Measurements from ENCODE around the gene MCAM.
A peak's percentile ranks its signal among the peaks of the same experiment; 100 is the strongest.

MCAM gene

GRCh38 chr11:119330237-119330636, 13.3 kb upstream of the MCAM start:
- DNase-seq (ENCODE audit: low read depth) = no peak

- DNase-seq (ENCODE audit: low read depth) = no peak
Measured at GRCh38 chr11:119329320-119329719, 12.4 kb upstream of the MCAM start.

- no peak for DNase-seq (ENCODE audit: low read depth)
Measured at GRCh38 chr11:119324189-119324588, 7.3 kb upstream of the MCAM start.

DNA sequence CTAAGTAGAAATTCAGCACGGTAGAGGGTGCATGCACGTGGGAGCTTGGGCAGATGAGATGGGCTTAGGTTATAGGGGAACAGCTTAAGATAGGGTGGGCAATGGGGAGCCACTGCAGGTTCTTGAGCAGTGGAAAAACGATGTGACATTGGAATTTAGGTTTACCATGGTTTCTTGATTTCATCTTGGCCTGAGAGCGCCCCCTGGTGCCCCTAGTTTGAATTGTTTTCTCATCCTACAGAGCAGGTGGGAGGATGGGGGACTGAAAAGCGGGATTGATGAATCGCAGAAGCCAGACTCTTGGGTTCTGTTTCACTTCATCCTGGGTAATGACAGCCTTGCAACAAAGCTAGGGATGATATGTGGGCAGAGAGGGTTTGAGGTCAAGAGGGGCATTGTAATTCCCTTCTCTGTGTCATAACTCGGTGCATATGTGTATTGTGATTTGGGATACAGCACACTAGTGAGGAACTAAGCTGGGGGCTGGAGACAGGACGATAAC, 6.7 kb upstream of the MCAM start:
- DNase-seq (ENCODE audit: low read depth) = peak; percentile 57

- DNase-seq (ENCODE audit: low read depth) = no peak
Measured at GRCh38 chr11:119322921-119323531, 6.1 kb upstream of the MCAM start.

DNA sequence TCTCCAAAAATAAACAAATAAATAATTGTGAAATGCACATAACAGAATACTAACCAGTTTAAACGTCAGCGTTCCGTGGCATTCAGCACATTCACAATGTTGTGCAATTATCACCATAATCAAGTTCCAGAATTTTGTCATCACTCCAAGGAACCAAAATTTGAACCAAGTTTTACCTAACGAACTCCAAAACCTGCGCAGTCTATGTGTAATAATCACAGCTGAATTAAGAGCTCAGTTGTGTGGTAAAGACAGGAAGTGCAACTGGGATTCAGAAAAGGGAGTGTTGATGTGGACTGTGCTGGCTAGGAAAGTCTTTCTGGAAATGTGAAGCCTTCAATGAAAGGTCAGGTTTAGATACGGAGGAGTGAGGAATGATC, 5.4 kb upstream of the MCAM start:
- DNase-seq (ENCODE audit: low read depth) = no peak

DNA sequence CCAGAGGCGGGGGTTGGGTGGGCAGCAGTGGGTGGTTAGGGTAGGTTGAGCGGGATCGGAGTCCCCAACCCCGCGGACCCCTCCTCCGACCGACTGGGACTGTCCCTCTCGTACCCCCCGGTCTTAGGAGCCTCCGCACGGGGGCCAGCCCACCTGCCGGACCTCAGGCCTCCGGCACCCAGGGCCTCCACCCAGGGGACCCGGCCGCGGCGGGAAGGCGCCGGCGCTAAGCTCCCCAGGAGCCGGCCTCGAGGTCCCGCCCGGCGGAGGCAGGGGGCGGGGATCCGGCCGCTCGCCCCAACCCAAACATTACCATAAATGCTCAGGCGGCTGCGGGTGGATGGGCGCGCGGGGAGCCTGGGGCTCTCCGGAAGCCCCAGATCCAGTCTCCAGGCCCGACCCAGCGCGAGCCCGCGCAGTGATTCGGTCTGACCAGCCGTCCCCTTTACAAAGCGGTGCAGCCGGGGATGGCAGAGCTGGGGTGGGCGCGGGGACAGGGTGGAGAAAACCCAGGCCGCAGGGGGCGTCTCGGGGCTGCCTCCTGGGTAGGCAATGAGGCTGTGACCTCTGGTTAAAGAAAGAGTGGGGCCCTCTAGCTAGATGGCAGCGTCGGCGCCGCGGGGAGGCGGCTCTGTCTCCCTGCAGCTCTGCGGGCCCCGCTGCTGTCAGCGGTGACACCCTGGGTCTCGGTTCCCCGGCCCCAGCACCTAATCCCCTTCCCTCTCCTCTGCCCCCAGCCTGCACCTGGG, 4.0 kb upstream of the MCAM start:
- peak; percentile 32 for DNase-seq (ENCODE audit: low read depth)

- DNase-seq (ENCODE audit: low read depth) = no peak
Measured at GRCh38 chr11:119320240-119320775, 3.4 kb upstream of the MCAM start.

DNA sequence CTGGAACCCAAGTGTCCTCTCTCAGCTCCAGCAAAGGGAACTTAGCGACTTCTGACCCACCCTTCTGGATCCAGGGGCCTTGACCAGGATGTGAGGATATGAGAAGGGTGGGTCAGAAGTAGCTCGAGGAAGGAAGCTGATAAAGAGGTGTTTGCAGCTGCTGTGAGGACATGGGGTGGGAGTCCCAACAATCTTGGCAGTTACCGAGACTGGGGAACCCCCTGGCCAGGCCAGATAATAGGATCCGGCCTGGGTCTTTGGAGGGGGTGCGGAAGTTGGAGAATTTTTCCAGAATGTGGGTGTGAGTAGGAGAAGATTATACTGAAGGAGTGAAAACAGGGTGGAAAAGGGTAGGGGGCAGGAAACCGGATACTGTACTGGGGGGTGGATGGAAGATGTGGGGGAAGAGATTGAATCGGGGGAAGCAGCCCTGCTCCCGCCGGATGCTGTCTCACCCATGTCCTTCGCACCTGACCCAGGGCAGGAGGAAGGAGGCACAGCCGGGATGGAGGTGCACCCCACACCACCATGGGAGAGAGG, 2.8 kb upstream of the MCAM start:
- DNase-seq (ENCODE audit: low read depth) = no peak

DNA sequence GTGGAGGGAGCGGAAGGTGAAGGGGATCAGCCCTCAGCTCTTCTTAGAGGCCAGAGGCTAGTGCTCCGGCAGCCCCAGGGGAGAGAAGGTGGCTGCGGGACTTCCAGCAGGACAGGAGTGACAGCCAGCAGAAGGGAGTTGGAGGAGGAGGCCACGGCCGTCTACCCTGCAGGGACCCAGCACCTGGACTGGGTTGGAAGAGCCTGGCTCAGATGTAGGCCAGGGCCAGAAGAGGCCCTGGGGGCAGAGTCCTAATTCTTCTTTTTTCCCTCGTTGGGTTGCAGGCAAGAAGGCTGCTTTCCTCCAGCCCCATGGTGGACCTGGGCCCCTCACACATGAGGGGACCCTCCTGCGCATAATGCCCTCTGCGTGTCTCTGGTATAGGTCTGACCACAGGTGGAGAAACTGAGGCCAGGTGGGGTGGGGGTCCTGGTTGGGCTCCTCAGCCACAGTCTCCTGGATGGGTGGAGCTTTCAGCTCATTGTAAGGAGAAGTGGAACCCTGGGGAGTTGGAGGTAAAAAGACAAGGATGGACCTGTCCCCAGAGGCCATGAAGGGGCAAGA, 2.3 kb upstream of the MCAM start:
- DNase-seq (ENCODE audit: low read depth) = no peak

DNA sequence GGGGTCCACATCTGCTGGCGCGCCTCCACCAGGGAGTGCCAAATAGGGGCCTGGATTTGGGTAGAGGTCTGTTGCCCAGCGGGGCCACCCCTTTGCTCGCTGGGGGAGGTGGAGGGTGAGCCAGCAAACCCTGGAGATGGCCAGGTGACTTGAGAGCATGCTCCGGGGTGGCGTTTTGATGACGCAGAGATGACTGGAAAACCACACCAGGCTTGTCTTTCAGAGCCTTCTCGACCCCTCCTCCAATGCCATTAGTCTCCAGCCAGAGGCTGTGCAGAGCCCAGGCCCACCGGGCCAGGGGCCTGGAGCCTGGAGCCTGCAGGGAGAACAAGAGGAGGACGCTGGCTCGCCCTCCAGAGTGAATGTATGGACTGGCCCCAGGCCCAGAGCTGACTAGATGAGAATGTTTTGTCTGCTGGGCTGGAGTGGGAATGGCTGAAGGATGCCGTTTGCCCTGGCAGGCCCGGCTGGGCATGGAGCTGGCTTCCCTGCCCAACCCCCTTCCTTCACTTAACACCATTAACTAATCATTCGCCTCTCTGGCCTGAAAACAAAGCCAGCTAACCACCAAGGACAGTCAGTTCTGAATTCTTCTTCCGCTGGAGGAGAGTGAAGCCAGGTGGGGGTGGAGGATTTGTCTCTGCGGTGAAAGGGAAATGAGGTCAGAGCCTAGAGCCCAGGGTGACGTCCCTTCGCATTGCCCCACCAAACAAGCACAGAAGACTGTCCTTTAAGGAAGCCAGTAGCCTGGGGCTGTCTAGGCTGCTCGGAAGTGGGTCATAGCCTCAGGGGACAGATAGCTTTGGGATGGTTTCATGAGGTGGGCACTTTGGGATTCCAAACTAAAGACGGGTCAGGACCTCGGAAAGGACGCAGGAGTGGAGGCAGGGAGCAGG, 1.6 kb upstream of the MCAM start:
- DNase-seq (ENCODE audit: low read depth) = no peak

- no peak for DNase-seq (ENCODE audit: low read depth)
Measured at GRCh38 chr11:119317592-119318239, 786 bp upstream of the MCAM start.

DNA sequence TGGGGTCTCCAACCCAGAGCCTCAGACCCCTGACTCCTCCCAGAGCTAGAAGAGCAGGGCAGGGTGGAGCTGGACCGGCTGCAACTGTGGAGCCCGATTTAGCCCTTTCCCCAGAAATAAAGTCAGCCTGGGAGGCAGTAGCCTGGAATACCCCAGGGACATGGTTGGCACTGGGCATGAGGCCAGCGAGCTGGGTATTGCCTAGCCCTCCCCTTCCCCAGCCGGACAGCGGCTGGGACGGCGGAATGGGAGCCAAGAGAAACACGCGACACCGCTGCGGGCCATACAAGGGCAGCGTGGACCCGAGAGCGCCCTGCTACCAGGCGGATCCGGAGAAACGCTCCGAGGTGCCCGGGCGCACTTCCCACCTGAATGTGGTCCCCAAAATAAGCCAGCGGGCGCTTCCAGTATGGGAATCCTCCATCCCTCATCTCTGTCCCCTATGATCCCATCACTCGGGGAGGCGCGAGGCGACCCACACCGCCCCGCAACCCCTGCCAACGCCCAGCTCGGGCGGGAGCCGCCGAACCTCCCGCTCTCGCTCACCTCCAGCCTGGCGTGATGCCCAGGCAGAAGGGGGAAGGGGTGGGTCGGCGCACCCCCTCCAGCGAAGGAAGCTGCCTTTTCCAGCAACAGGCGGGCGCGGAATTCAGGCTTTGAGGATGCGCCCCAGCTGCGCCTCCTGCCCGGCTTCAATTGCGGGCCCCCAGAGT, 758 bp downstream of the MCAM start:
- no peak for DNase-seq (ENCODE audit: low read depth)

- DNase-seq (ENCODE audit: low read depth) = no peak
Measured at GRCh38 chr11:119315131-119316015, 1.6 kb downstream of the MCAM start.

DNA sequence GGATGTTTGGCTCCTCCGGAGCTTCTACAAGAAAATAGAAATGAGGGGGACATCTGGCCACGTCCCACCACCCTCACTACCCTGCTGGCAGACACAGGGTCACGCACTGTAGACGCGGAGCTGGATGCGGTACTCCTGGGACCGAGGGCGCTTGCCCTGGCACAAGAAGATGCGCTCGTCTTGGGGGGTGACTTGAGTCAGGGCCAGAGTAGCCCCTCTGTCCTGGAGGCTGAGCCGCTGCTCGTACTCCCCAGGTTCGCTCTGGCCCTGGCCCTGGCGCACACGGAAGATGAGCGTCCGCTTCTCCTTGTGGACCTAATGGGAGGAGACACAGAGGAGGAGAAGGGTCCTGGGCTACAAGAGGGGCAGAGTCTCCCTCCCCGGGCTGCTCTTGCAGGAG, 2.2 kb downstream of the MCAM start:
- DNase-seq (ENCODE audit: low read depth) = no peak

- no peak for DNase-seq (ENCODE audit: low read depth)
Measured at GRCh38 chr11:119310682-119311052, 6.3 kb downstream of the MCAM start.

DNA sequence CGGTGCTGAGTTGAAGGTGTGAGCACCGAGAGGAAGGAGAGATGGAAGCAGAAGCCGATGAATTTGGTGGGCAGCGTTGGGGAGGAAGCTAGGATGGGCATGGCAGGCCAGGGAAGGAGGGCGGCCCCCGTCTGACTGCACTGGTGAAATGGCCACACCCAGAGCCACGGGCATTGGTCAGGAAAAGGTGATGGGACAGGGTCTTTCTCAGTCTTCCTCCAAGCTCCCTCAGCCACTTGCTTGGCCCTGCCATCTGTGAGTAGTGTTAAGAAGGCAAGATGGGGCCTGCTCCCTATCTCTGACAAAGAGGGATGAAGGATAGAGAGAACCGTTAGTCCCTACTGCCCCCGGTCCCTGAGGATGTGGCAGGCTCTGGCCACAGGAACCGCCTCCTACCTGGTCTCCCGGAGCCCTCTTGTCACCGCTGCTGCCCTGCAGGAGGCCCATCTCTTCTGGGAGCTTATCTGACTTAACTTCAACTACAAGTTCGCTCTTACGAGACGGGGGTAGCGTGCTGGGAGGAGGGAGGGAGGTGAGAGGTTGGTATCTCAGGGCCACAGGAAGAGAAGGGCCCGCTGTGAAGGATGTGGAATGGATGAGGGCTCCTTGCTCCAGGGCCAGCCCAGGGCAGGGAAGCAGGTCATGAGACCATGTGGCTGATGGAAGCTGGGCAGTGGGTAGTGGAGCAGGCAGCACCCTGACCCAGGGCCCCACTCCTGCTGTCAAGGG, 6.8 kb downstream of the MCAM start:
- no peak for DNase-seq (ENCODE audit: low read depth)

- DNase-seq (ENCODE audit: low read depth) = no peak
Measured at GRCh38 chr11:119309411-119309810, 7.5 kb downstream of the MCAM start.

GRCh38 chr11:119307974-119308373, 9.0 kb downstream of the MCAM start:
- DNase-seq (ENCODE audit: low read depth) = no peak

Data from activated T-helper 1 cell treated with Interleukin-2 at 50 U/mL for 16 hours (primary cell).